Measurements from ENCODE around the gene NXF1. TPM values are rescaled to one million over a fixed set of nuclear protein-coding genes. Genes with fewer than 3 reads are reported as not detected.
A peak's percentile ranks its signal among the peaks of the same experiment; 100 is the strongest.

The NXF1 gene
- total and polyA plus RNA-seq, 2 of the 13 experiments (the other 11 are each of a cell fraction or from before 2014, with no cell fraction given): 30.4 to 30.9 TPM

DNA sequence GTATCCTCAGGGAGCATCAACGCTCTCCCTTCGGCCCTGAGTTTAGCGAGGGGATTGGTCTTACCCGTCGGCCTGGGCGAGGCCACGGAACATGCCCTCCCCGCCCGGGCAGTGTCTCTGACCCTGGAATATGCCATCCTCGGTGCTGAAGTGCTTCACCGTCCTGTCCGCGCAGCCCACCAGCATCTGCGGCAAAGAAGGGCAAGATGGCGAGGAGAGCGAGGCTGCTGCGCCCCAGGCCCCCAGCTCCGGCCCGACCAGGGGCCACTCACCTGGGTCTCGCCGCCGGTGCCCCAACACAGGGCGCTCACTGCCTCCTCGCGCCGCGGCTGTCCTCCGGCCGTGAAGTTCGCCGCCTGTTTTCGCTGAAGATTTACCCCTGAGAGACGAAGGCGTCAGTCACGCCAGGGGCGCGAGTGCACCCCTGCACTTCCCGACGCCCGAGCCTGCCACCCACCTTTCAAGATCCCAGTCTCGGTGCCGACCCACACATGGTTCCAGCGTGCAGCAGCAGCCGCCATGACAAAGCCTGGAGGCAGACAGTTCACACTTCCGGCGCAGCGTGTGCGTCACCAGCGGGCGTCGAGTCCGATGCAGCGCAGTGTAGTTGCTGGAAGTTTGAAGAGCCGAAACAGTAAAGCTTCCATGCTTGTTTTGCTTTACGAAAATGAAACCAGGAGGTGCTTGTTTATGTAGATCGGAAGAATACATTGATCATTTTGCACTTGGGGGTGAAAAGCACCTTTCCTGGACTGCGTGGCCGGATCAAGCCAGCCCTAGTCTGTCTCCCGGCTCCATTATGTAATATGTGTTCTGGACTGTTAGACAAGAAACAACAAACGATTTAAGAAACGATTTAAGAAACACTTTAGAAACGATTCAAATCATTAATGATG is 34.1 kb upstream of the NXF1 start, which contains the start of gene WDR74 (continued):
- TF ChIP-seq ELK4 (CRISPR knock-in tag; IDR thresholded peaks at IDR 0.05; ENCODE audit: borderline replicate concordance): no peak
- TF ChIP-seq ZNF230 (CRISPR knock-in tag; IDR thresholded peaks at IDR 0.05): peak; percentile 90
- peak; percentile 85; the same call in 1 of the 2 replicates for TF ChIP-seq KLF11 (CRISPR knock-in tag; IDR thresholded peaks at IDR 0.05)
- TF ChIP-seq STAG1 (CRISPR knock-in tag; IDR thresholded peaks at IDR 0.05): no peak
- TF ChIP-seq ZNF510 (CRISPR knock-in tag; IDR thresholded peaks at IDR 0.05; ENCODE audit: low read depth): peak; percentile 56; the same call in 1 of the 2 replicates
- no peak for TF ChIP-seq LCORL (IDR thresholded peaks at IDR 0.05)
- peak; percentile 67; the same call in 1 of the 2 replicates for TF ChIP-seq LCORL (CRISPR knock-in tag; IDR thresholded peaks at IDR 0.05)
- TF ChIP-seq MEIS2 (CRISPR knock-in tag; IDR thresholded peaks at IDR 0.05): peak; percentile 65; the same call in 1 of the 2 replicates
- TF ChIP-seq, protein P1, sequence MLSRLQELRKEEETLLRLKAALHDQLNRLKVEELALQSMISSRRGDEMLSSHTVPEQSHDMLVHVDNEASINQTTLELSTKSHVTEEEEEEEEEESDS (CRISPR knock-in tag; IDR thresholded peaks at IDR 0.05; ENCODE audit: borderline replicate concordance): peak; percentile 70; the same call in 1 of the 2 replicates
- TF ChIP-seq ZNF12 (CRISPR knock-in tag; IDR thresholded peaks at IDR 0.05): peak; percentile 51; the same call in 1 of the 2 replicates
- peak; percentile 74 for TF ChIP-seq ZNF609 (CRISPR knock-in tag; IDR thresholded peaks at IDR 0.05; ENCODE audit: borderline replicate concordance)
- no peak for TF ChIP-seq ZSCAN30 (CRISPR knock-in tag; IDR thresholded peaks at IDR 0.05)
- TF ChIP-seq ZNF839 (CRISPR knock-in tag; IDR thresholded peaks at IDR 0.05; ENCODE audit: borderline replicate concordance): 0 out of 2 replicates have a peak, but pooled peaks have one; percentile 31
- peak; percentile 89 for TF ChIP-seq EED (CRISPR knock-in tag; IDR thresholded peaks at IDR 0.05)
- TF ChIP-seq, protein P2, sequence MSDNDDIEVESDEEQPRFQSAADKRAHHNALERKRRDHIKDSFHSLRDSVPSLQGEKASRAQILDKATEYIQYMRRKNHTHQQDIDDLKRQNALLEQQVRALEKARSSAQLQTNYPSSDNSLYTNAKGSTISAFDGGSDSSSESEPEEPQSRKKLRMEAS (IDR thresholded peaks at IDR 0.05): peak; percentile 99
- TF ChIP-seq, protein P3, sequence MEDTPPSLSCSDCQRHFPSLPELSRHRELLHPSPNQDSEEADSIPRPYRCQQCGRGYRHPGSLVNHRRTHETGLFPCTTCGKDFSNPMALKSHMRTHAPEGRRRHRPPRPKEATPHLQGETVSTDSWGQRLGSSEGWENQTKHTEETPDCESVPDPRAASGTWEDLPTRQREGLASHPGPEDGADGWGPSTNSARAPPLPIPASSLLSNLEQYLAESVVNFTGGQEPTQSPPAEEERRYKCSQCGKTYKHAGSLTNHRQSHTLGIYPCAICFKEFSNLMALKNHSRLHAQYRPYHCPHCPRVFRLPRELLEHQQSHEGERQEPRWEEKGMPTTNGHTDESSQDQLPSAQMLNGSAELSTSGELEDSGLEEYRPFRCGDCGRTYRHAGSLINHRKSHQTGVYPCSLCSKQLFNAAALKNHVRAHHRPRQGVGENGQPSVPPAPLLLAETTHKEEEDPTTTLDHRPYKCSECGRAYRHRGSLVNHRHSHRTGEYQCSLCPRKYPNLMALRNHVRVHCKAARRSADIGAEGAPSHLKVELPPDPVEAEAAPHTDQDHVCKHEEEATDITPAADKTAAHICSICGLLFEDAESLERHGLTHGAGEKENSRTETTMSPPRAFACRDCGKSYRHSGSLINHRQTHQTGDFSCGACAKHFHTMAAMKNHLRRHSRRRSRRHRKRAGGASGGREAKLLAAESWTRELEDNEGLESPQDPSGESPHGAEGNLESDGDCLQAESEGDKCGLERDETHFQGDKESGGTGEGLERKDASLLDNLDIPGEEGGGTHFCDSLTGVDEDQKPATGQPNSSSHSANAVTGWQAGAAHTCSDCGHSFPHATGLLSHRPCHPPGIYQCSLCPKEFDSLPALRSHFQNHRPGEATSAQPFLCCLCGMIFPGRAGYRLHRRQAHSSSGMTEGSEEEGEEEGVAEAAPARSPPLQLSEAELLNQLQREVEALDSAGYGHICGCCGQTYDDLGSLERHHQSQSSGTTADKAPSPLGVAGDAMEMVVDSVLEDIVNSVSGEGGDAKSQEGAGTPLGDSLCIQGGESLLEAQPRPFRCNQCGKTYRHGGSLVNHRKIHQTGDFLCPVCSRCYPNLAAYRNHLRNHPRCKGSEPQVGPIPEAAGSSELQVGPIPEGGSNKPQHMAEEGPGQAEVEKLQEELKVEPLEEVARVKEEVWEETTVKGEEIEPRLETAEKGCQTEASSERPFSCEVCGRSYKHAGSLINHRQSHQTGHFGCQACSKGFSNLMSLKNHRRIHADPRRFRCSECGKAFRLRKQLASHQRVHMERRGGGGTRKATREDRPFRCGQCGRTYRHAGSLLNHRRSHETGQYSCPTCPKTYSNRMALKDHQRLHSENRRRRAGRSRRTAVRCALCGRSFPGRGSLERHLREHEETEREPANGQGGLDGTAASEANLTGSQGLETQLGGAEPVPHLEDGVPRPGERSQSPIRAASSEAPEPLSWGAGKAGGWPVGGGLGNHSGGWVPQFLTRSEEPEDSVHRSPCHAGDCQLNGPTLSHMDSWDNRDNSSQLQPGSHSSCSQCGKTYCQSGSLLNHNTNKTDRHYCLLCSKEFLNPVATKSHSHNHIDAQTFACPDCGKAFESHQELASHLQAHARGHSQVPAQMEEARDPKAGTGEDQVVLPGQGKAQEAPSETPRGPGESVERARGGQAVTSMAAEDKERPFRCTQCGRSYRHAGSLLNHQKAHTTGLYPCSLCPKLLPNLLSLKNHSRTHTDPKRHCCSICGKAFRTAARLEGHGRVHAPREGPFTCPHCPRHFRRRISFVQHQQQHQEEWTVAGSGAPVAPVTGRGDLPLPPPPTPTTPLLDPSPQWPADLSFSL (CRISPR knock-in tag; IDR thresholded peaks at IDR 0.05): no peak
